Keratinocyte (primary cell): ENCODE measurements around the gene GPX4. TPM values are rescaled to one million over a fixed set of nuclear protein-coding genes. Genes with fewer than 3 reads are reported as not detected.

Experiments
- DNase-seq: peaks from one replicate; pipeline ENCODE4 v3.0.0-alpha.2; 2011; ENCODE audit warnings: low read depth, missing footprints, low spot score
- FAIRE-seq: peaks from 2 replicates; lab custom pipeline; 2011; peaks lifted over from hg19 to GRCh38; lab: Jason Lieb, UNC
- H2AFZ ChIP-seq: 2 replicates; pipeline ENCODE4 v1.6.0; 2012; ENCODE audit warnings: low read length, control low read depth, inconsistent platforms; ENCODE audit not compliant: control insufficient read depth
- H3K27ac ChIP-seq: 2 replicates; pipeline ENCODE4 v1.5.1; 2011; ENCODE audit warnings: low read length; ENCODE audit not compliant: control insufficient read depth, insufficient read depth
- H3K27me3 ChIP-seq: 3 replicates; pipeline ENCODE4 v1.6.0; 2011; ENCODE audit warnings: low read length; ENCODE audit not compliant: control insufficient read depth, insufficient read depth; ENCODE audit errors: extremely low read depth
- H3K36me3 ChIP-seq, 2 experiments: 2 replicates in 1 of 2; 3 replicates in 1 of 2; pipeline ENCODE4 v1.5.1; 2011; ENCODE audit warnings: low read length in 2 of 2, mild to moderate bottlenecking in 1 of 2; ENCODE audit not compliant: control insufficient read depth in 2 of 2, insufficient read depth in 2 of 2; ENCODE audit errors: extremely low read depth in 1 of 2
- H3K4me1 ChIP-seq: 3 replicates; pipeline ENCODE4 v1.5.1; 2011; ENCODE audit warnings: low read length; ENCODE audit not compliant: control insufficient read depth, insufficient read depth; ENCODE audit errors: extremely low read depth
- H3K4me2 ChIP-seq: 3 replicates; pipeline ENCODE4 v1.6.0; 2011; ENCODE audit warnings: low read depth, low read length; ENCODE audit not compliant: control insufficient read depth, insufficient read depth; ENCODE audit errors: extremely low read depth
- H3K4me3 ChIP-seq, 3 experiments: fragments of 200-600 bp in 1 of 3; sonication (generic) in 1 of 3; 2 replicates in 2 of 3; 3 replicates in 1 of 3; pipeline ENCODE4 v1.5.1; 2011 to 2016; ENCODE audit warnings: low read length in 3 of 3, mild to moderate bottlenecking in 3 of 3, control low read depth in 2 of 3, inconsistent platforms in 1 of 3, low read depth in 1 of 3, mixed read lengths in 1 of 3, mixed run types in 1 of 3, moderate library complexity in 1 of 3; ENCODE audit not compliant: control insufficient read depth in 2 of 3, insufficient read depth in 2 of 3; ENCODE audit errors: extremely low read depth in 1 of 3
- H3K79me2 ChIP-seq: 2 replicates; pipeline ENCODE4 v1.6.0; 2012; ENCODE audit warnings: low read length; ENCODE audit not compliant: control insufficient read depth, insufficient read depth
- H3K9ac ChIP-seq: 3 replicates; pipeline ENCODE4 v1.6.0; 2011; ENCODE audit warnings: low read length; ENCODE audit not compliant: control insufficient read depth, insufficient read depth; ENCODE audit errors: extremely low read depth
- H3K9me1 ChIP-seq: 3 replicates; pipeline ENCODE4 v1.6.0; 2011; ENCODE audit warnings: low read length; ENCODE audit not compliant: control insufficient read depth, insufficient read depth; ENCODE audit errors: extremely low read depth
- H3K9me3 ChIP-seq: 2 replicates; pipeline ENCODE4 v1.5.1; 2012; ENCODE audit warnings: low read depth, low read length; ENCODE audit not compliant: control insufficient read depth
- H4K20me1 ChIP-seq: 3 replicates; pipeline ENCODE4 v1.6.0; 2011; ENCODE audit warnings: low read length; ENCODE audit not compliant: control insufficient read depth, insufficient read depth; ENCODE audit errors: extremely low read depth
- CTCF ChIP-seq, 3 experiments: IDR thresholded peaks in 1 of 3; conservative IDR thresholded peaks in 1 of 3; optimal IDR thresholded peaks in 1 of 3; 2 replicates in 2 of 3; 3 replicates in 1 of 3; pipeline versions ENCODE3 to v1.5.1; 2011; ENCODE audit warnings: low read length in 3 of 3, mild to moderate bottlenecking in 3 of 3, moderate library complexity in 2 of 3, control low read depth in 1 of 3, inconsistent platforms in 1 of 3; ENCODE audit not compliant: insufficient read depth in 2 of 3; ENCODE audit errors: extremely low read depth in 1 of 3
- EZH2 ChIP-seq: IDR thresholded peaks from one replicate; pipeline ENCODE4 v1.6.1; 2012; ENCODE audit warnings: inconsistent platforms, mild to moderate bottlenecking, low read length, moderate library complexity
- dilution Hi-C: fragments of 300-500 bp; cut with MboI; formaldehyde crosslinking; loops from one replicate; pipeline ENCODE4 v1.7.0; 2020; ENCODE audit warnings: low sequenced_read_pairs; ENCODE audit not compliant: extremely low pct_ligation_motif_present
- polyA plus RNA-seq, 5 experiments: library from polyadenylated mRNA; depleted of rRNA in 3 of 5; stranded (reverse) in 3 of 5; stranded (forward) in 1 of 5; unstranded in 1 of 5; fragments of >200 nt; gene quantifications; 1 replicate in 1 of 5; 2 replicates in 3 of 5; 3 replicates in 1 of 5; pipeline versions ENCODE4 v1.2.1 to v1.2.3, GENCODE V29; 2011 to 2012; ENCODE audit warnings: missing spikeins in 2 of 5, low read depth in 1 of 5, low replicate concordance in 1 of 5

The GPX4 gene
- polyA plus RNA-seq, 1 donor (not counting 4 experiments of a cell fraction or from before 2014, with no cell fraction given) = 193 TPM

- peaks cover 13 to 33% of the 10 kb centered on the region in 2 experiments for H3K36me3 ChIP-seq
- H2AFZ ChIP-seq = no peak overlapping the region
- no peaks in the 10 kb centered on the region for H3K79me2 ChIP-seq
- no peaks in the 10 kb centered on the region for H4K20me1 ChIP-seq
- no peak for DNase-seq
- H3K4me2 ChIP-seq = no peak overlapping the region
- no peaks in the 10 kb centered on the region for H3K9me1 ChIP-seq
- no peaks in the 10 kb centered on the region for H3K27me3 ChIP-seq
- H3K4me1 ChIP-seq = no peaks in the 10 kb centered on the region
- dilution Hi-C loops = no loop called here
- no peak for FAIRE-seq
- H3K4me3 ChIP-seq = no peak overlapping the region
- no peak overlapping the region for H3K9ac ChIP-seq
- H3K27ac ChIP-seq = no peak overlapping the region
- no peak for TF ChIP-seq EZH2
- peak in 2 of 3 experiments; percentile 13 to 40 for TF ChIP-seq CTCF (optimal IDR thresholded peaks at IDR 0.05 in 1 of 3, IDR thresholded peaks at IDR 0.05 in 1 of 3, conservative IDR thresholded peaks at IDR 0.05 in 1 of 3; ENCODE audit: extremely low read depth in 1 of 3, insufficient read depth in 2 of 3, low read length in 3 of 3)
- H3K9me3 ChIP-seq = peaks cover 28% of the 10 kb centered on the region
Observed at GRCh38 chr19:1057176-1057855, 46.5 kb upstream of the GPX4 start.

GRCh38 chr19:1058112-1058511, 45.7 kb upstream of the GPX4 start:
- H3K4me1 ChIP-seq = no peaks in the 10 kb centered on the region
- no peak overlapping the region for H2AFZ ChIP-seq
- no peaks in the 10 kb centered on the region for H3K79me2 ChIP-seq
- TF ChIP-seq EZH2 (no peak), CTCF (optimal IDR thresholded peaks at IDR 0.05 in 1 of 3, IDR thresholded peaks at IDR 0.05 in 1 of 3, conservative IDR thresholded peaks at IDR 0.05 in 1 of 3; ENCODE audit: extremely low read depth in 1 of 3, insufficient read depth in 2 of 3, low read length in 3 of 3) (no peak)
- peaks cover 28% of the 10 kb centered on the region for H3K9me3 ChIP-seq
- H4K20me1 ChIP-seq = no peaks in the 10 kb centered on the region
- H3K27me3 ChIP-seq = no peaks in the 10 kb centered on the region
- FAIRE-seq (no peak), DNase-seq (no peak)
- peaks cover 13 to 35% of the 10 kb centered on the region in 2 experiments for H3K36me3 ChIP-seq
- dilution Hi-C loops = no loop called here
- H3K9ac ChIP-seq = no peak overlapping the region
- H3K4me3 ChIP-seq = no peak overlapping the region
- H3K9me1 ChIP-seq = no peaks in the 10 kb centered on the region
- H3K4me2 ChIP-seq = no peak overlapping the region
- no peak overlapping the region for H3K27ac ChIP-seq
